CD4-positive, alpha-beta T cell (primary cell): ENCODE results near the gene ELOB. TPM values are rescaled to one million over a fixed set of nuclear protein-coding genes. Genes with fewer than 3 reads are reported as not detected.

Source experiments
- ATAC-seq: fragments of 200-7000 bp; cut with Tn5 transposase; one replicate; pipeline ENCODE4 v1.10.0; 2022; ENCODE audit warnings: mild to moderate bottlenecking; ENCODE audit not compliant: poor library complexity
- CTCF ChIA-PET: fragments of 350-600 bp; sonication (Branson Sonifier 250); formaldehyde crosslinking; loops from one replicate; lab custom pipeline; 2021; ENCODE audit warnings: antibody characterized with exemption, inconsistent platforms; lab: Charles Lee
- POLR2A ChIA-PET: fragments of 350-600 bp; sonication (Branson Sonifier 250); formaldehyde crosslinking; loops from one replicate; lab custom pipeline; 2021; ENCODE audit warnings: antibody characterized with exemption, inconsistent platforms; lab: Charles Lee
- DNase-seq, 14 experiments: peaks; one replicate each; pipeline ENCODE4 v3.0.0-alpha.2; 2013 to 2020; ENCODE audit warnings: mixed read lengths in 2 of 14
- H3K27ac ChIP-seq, 2 donors: one replicate each; pipeline versions ENCODE4 v1.5.1 to v1.7.0; 2013; ENCODE audit warnings: low read length in 2 of 2, low read depth in 1 of 2, mild to moderate bottlenecking in 1 of 2
- H3K27me3 ChIP-seq, 2 experiments: 1 replicate in 1 of 2; 2 replicates in 1 of 2; pipeline versions ENCODE4 v1.6.1 to v1.7.0; 2013; ENCODE audit warnings: low read length in 2 of 2, control low read depth in 1 of 2, mild to moderate bottlenecking in 1 of 2, moderate library complexity in 1 of 2; ENCODE audit not compliant: insufficient read depth in 2 of 2, control insufficient read depth in 1 of 2
- H3K36me3 ChIP-seq: one replicate; pipeline ENCODE4 v1.6.1; 2013; ENCODE audit warnings: low read length, control low read depth; ENCODE audit not compliant: insufficient read depth
- H3K4me1 ChIP-seq: one replicate; pipeline ENCODE4 v1.6.1; 2013; ENCODE audit warnings: low read length, control low read depth; ENCODE audit not compliant: insufficient read depth
- H3K4me3 ChIP-seq: one replicate; pipeline ENCODE4 v1.5.1; 2013; ENCODE audit warnings: mild to moderate bottlenecking, low read length, moderate library complexity
- H3K9me3 ChIP-seq, 2 experiments: 1 replicate in 1 of 2; 2 replicates in 1 of 2; pipeline versions ENCODE4 v1.6.1 to v1.7.0; 2013; ENCODE audit warnings: low read length in 2 of 2, mild to moderate bottlenecking in 2 of 2, control low read depth in 1 of 2, moderate library complexity in 1 of 2; ENCODE audit not compliant: control insufficient read depth in 1 of 2, insufficient read depth in 1 of 2
- H3K27ac Mint-ChIP-seq: one replicate; pipeline ENCODE4 v1.8.0; 2020; ENCODE audit warnings: mixed read lengths
- H3K27me3 Mint-ChIP-seq: one replicate; pipeline ENCODE4 v1.8.0; 2021; ENCODE audit warnings: mixed read lengths
- H3K36me3 Mint-ChIP-seq: one replicate; pipeline ENCODE4 v1.8.0; 2021; ENCODE audit warnings: low read depth, mixed read lengths
- H3K4me1 Mint-ChIP-seq: one replicate; pipeline ENCODE4 v1.8.0; 2021; ENCODE audit warnings: low read depth, mixed read lengths
- H3K4me3 Mint-ChIP-seq: one replicate; pipeline ENCODE4 v1.8.0; 2020; ENCODE audit warnings: mild to moderate bottlenecking, mixed read lengths
- H3K9me3 Mint-ChIP-seq: one replicate; pipeline ENCODE4 v1.8.0; 2020; ENCODE audit warnings: mixed read lengths
- intact Hi-C, 2 experiments: fragments of 100-400 bp; cut with DNase I in 1 of 2; cut with micrococcal nuclease in 1 of 2; formaldehyde crosslinking; loops; one replicate each; pipeline versions ENCODE4 v1.15.1 to v1.9.0; 2023 to 2025; cut with DNase I, micrococcal nuclease
- total RNA-seq, 174 experiments: library from RNA in 2 of 174; stranded (reverse) in 2 of 174; gene quantifications; one replicate each; pipeline ENCODE4 v1.2.3 and lab custom pipeline; 2021 to 2026
- TF ChIP-seq, protein P1 (sequence below): fragments of 200-600 bp; IDR thresholded peaks from one replicate; pipeline ENCODE4 v1.8.0; 2022; ENCODE audit warnings: antibody characterized with exemption, mild to moderate bottlenecking

ELOB gene
- total RNA-seq, 2 experiments from 2014 or later = 102 to 103 TPM

DNA sequence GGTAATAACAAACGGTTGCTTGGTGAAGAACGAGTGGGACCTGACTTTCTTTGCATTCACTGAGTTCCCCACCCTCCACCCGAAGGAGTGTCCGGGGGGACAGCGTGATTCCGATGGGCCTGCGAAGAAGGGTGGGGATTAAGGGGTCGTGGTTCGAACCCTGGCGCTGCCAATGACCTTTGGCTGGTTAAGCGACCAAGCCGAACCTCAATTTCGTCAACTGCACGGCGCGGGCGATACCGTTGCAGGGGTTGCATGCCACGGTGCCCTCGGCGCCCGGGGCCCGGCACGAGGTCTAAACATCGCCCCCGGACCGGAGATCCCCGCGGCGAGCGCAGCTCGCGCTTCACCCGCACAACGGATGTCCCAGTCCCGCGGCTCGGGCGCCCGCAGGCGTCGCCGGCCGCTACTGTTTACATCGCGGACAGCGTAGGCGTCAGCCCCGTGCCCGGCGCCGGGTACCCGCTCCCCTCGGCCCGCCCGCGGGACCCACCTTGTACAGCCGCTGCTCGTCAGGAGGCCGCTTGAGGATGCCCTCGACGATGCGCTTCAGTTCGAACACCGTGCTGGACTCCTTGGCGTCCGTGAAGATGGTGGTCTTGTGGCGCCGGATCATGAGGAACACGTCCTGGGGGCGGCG lies 460 bp downstream of the ELOB start:
- H3K4me1 Mint-ChIP-seq = peaks cover 40% of the 10 kb centered on the region
- no peaks in the 10 kb centered on the region for H3K9me3 Mint-ChIP-seq
- ChIA-PET CTCF (interaction anchor here (0.6 to 3.2 kb wide), 3 partner anchors 92 to 1164 kb away, joined by 4 to 16 read pairs (median 5); no protein-coding TSS in a partner anchor), POLR2A (interaction anchor here (1.0 to 5.4 kb wide), 12 partner anchors 13 to 812 kb away, joined by 3 to 88 read pairs (median 4); partner anchors contain the start of genes FLYWCH1, FLYWCH2, KCTD5 and RPS2)
- H3K9me3 ChIP-seq = no peaks in the 10 kb centered on the region
- peaks cover 36% of the 10 kb centered on the region for H3K36me3 ChIP-seq
- DNase-seq = peak in 6 of 14 experiments; percentile 12 to 63 (median 34)
- peaks cover 47% of the 10 kb centered on the region for H3K36me3 Mint-ChIP-seq
- no peaks in the 10 kb centered on the region for H3K27me3 Mint-ChIP-seq
- H3K27ac ChIP-seq = peak overlapping the region; percentile 44 to 62
- peak overlapping the region; percentile 98 for H3K4me3 Mint-ChIP-seq
- intact Hi-C loops = loop anchor here (1.0 to 5.0 kb wide), 5 partner anchors 24 to 104 kb away; partner anchors contain the start of gene SRRM2 (in 2 of the 2)
- H3K4me3 ChIP-seq = peak overlapping the region; percentile 62
- TF ChIP-seq, protein P1, sequence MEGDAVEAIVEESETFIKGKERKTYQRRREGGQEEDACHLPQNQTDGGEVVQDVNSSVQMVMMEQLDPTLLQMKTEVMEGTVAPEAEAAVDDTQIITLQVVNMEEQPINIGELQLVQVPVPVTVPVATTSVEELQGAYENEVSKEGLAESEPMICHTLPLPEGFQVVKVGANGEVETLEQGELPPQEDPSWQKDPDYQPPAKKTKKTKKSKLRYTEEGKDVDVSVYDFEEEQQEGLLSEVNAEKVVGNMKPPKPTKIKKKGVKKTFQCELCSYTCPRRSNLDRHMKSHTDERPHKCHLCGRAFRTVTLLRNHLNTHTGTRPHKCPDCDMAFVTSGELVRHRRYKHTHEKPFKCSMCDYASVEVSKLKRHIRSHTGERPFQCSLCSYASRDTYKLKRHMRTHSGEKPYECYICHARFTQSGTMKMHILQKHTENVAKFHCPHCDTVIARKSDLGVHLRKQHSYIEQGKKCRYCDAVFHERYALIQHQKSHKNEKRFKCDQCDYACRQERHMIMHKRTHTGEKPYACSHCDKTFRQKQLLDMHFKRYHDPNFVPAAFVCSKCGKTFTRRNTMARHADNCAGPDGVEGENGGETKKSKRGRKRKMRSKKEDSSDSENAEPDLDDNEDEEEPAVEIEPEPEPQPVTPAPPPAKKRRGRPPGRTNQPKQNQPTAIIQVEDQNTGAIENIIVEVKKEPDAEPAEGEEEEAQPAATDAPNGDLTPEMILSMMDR = no peak
- H3K4me1 ChIP-seq = peaks cover 51% of the 10 kb centered on the region
- ATAC-seq = peak; percentile 25
- no peaks in the 10 kb centered on the region for H3K27me3 ChIP-seq
- peak overlapping the region; percentile 100 for H3K27ac Mint-ChIP-seq

DNA sequence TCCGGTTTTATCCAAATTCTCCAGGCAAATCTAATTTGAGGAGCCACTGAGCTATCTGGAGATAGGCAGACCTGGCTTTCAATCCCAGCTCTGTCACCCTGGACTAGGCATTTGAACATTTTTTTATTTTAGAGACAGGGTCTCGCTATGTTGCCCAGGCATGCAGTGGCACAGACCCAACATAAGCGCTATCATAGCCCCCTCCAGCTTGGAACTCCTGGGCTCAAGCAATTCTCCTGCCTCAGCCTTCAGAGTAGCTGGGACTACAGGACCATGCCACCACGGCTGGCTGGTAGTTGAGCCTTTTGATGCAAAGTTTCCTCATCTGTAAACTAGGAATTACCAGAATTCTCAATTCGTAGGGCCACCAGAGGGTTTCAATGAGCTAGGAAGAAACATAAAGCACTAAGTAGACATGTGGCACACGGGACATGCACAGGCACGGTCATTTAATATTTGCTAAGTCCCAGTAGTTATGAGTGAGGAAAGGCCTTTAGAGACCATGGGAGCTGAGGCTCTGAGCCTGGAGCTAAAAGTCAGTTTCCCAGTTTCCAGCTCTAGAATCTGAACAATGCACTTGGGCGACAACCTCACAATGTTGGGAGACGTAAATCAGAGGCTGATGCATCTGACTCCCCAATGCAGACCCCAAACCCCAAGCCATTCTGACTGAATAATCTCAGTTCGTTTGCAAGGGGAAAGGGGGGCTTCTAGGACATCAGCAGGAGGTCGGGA lies 1.1 kb downstream of the ELOB start:
- H3K9me3 ChIP-seq = no peaks in the 10 kb centered on the region
- peak overlapping the region; percentile 62 for H3K4me3 ChIP-seq
- peaks cover 40% of the 10 kb centered on the region for H3K4me1 Mint-ChIP-seq
- H3K27ac Mint-ChIP-seq = peak overlapping the region; percentile 100
- TF ChIP-seq, protein P1 = no peak
- H3K27ac ChIP-seq = no peak overlapping the region
- DNase-seq = no peak
- intact Hi-C loops = loop anchor here (2.0 to 5.0 kb wide), 3 partner anchors 23 to 103 kb away; partner anchors contain the start of gene SRRM2 (in 1 of the 2)
- ATAC-seq = no peak
- CTCF ChIA-PET = interaction anchor here (3.2 kb wide), 1 partner anchor 92 kb away, joined by 16 read pairs; no protein-coding TSS in a partner anchor
- no peaks in the 10 kb centered on the region for H3K9me3 Mint-ChIP-seq
- H3K27me3 ChIP-seq = no peaks in the 10 kb centered on the region
- peak overlapping the region; percentile 98 for H3K4me3 Mint-ChIP-seq
- POLR2A ChIA-PET = interaction anchor here (1.1 to 5.4 kb wide), 5 partner anchors 12 to 136 kb away, joined by 5 to 88 read pairs (median 11); partner anchors contain the start of genes FLYWCH1, FLYWCH2 and SRRM2
- peaks cover 57% of the 10 kb centered on the region for H3K4me1 ChIP-seq
- H3K36me3 ChIP-seq = peaks cover 43% of the 10 kb centered on the region
- H3K27me3 Mint-ChIP-seq = no peaks in the 10 kb centered on the region
- H3K36me3 Mint-ChIP-seq = peaks cover 54% of the 10 kb centered on the region

DNA sequence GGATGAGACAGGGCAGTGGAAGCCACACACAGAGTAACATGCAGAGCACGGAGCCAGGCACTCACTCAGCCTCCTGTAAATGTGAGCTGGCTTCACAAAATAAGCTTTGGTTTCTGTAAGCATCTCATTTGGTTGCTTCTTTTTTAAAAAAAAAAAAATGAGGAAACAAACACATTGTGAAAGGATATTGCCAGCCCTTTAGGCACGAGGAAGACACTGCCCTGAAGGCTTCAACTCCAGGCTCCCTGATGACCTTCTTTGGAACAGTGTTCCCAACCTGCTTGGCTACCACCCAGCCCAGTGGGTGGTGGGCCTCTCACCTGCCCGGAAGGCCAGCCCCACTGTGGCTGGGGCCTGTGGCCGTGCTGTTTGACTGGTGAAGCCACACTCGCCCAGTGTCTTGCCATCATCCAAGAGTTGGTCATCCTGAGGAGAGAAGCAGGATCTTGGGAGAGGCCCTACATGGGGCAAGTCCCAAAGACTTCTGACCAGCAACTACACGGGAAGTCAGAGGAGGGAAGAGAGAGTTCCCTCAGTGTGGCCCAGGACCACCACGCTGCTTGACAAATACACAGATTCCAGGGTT lies 1.9 kb downstream of the ELOB start:
- TF ChIP-seq, protein P1 = no peak
- Mint-ChIP-seq H3K4me3 (peak overlapping the region; percentile 98), H3K27me3 (no peaks in the 10 kb centered on the region), H3K4me1 (peaks cover 40% of the 10 kb centered on the region), H3K27ac (peak overlapping the region; percentile 100), H3K9me3 (no peaks in the 10 kb centered on the region), H3K36me3 (peaks cover 61% of the 10 kb centered on the region)
- ChIA-PET POLR2A (interaction anchor here (5.4 kb wide), 1 partner anchor 22 kb away, joined by 88 read pairs; the partner anchor contains the start of gene SRRM2), CTCF (no interaction called here)
- H3K4me1 ChIP-seq = peaks cover 63% of the 10 kb centered on the region
- no peaks in the 10 kb centered on the region for H3K27me3 ChIP-seq
- peaks cover 50% of the 10 kb centered on the region for H3K36me3 ChIP-seq
- DNase-seq (no peak), ATAC-seq (no peak)
- intact Hi-C loops = loop anchor here in 1 of 2 experiments (5.0 kb wide), 1 partner anchor 92 kb away; no protein-coding TSS in a partner anchor
- no peaks in the 10 kb centered on the region for H3K9me3 ChIP-seq
- no peak overlapping the region for H3K27ac ChIP-seq
- H3K4me3 ChIP-seq = no peak overlapping the region
